K562 (cell line): ENCODE results near the gene TMEM120B. TPM values are rescaled to one million over a fixed set of nuclear protein-coding genes. Genes with fewer than 3 reads are reported as not detected.

Experiments
- ATF1 ChIP-seq, 2 experiments: fragments of 450-650 bp in 1 of 2; IDR thresholded peaks; 2 replicates each; pipeline ENCODE4 v1.6.1; 2016; ENCODE audit warnings: missing compliant biosample characterization in 1 of 2, missing genetic modification characterization in 1 of 2
- ELF4 ChIP-seq: fragments of 450-650 bp; formaldehyde crosslinking; IDR thresholded peaks from 2 replicates; pipeline ENCODE4 v1.4.0; 2022; ENCODE audit warnings: missing genetic modification characterization
- FIP1L1 ChIP-seq: fragments of 200-400 bp; formaldehyde crosslinking; IDR thresholded peaks from 2 replicates; pipeline ENCODE4 v1.6.1; 2018; ENCODE audit warnings: mild to moderate bottlenecking, low read depth, low read length; ENCODE audit not compliant: poor library complexity, severe bottlenecking
- KDM5B ChIP-seq: fragments of 200-600 bp; sonication (generic); IDR thresholded peaks from 2 replicates; pipeline ENCODE4 v1.6.1; 2012; ENCODE audit warnings: low read depth, mild to moderate bottlenecking, moderate library complexity, low read length, control low read depth, inconsistent platforms; ENCODE audit not compliant: insufficient replicate concordance
- MYC ChIP-seq, 2 experiments: fragments of 250-450 bp in 1 of 2; sonication (Bioruptor Pico) in 1 of 2; IDR thresholded peaks; 2 replicates each; pipeline versions ENCODE4 v1.5.1 to v1.6.1; 2012 to 2021; ENCODE audit warnings: low read depth in 2 of 2, borderline replicate concordance in 1 of 2, improper control_type of control experiment in 1 of 2, low read length in 1 of 2, mild to moderate bottlenecking in 1 of 2, moderate library complexity in 1 of 2
- NFATC3 ChIP-seq: fragments of 450-650 bp; IDR thresholded peaks from 2 replicates; pipeline ENCODE4 v1.6.1; 2017; ENCODE audit warnings: mild to moderate bottlenecking
- PHB ChIP-seq: fragments of 250-450 bp; sonication (Bioruptor Pico); IDR thresholded peaks from 2 replicates; pipeline ENCODE4 v1.5.0; 2021
- RB1 ChIP-seq: fragments of 450-650 bp; IDR thresholded peaks from 2 replicates; pipeline ENCODE4 v1.6.1; 2017; ENCODE audit warnings: low read depth, mild to moderate bottlenecking
- ZNF3 ChIP-seq: fragments of 250-450 bp; sonication (Bioruptor Pico); IDR thresholded peaks from 2 replicates; pipeline ENCODE4 v1.5.0; 2021; ENCODE audit warnings: mild to moderate bottlenecking, moderate library complexity
- polyA plus RNA-seq, 8 experiments: library from polyadenylated mRNA; depleted of rRNA in 4 of 8; stranded (reverse) in 5 of 8; unstranded in 3 of 8; fragments of >200 nt; fragmentation: Nextera tagmentation in 2 of 8; fragmentation: Illumina TruSeq in 1 of 8; extraction: Ambion mirVana in 2 of 8; extraction: Trizol in 1 of 8; gene quantifications; 2 replicates each; pipeline versions ENCODE4 v1.2.1 to v1.2.3, GENCODE V29; 2011 to 2014; ENCODE audit warnings: inconsistent platforms in 1 of 8, missing spikeins in 1 of 8
- total RNA-seq, 7 experiments: library from RNA; depleted of rRNA in 6 of 7; stranded (reverse); fragments of >200 nt in 6 of 7; fragmentation: Illumina TruSeq in 2 of 7; extraction: Trizol in 2 of 7; gene quantifications; 2 replicates each; pipeline versions ENCODE4 v1.2.1 to v1.2.3, GENCODE V29; 2011 to 2021; ENCODE audit warnings: low replicate concordance in 1 of 7
- TF ChIP-seq, protein P1 (sequence below): fragments of 150-350 bp; conservative IDR thresholded peaks from 2 replicates; pipeline ENCODE4 v1.6.1; 2014; ENCODE audit warnings: low read length
- TF ChIP-seq, protein P2 (sequence below): fragments of 250-450 bp; sonication (Bioruptor Pico); IDR thresholded peaks from 2 replicates; pipeline ENCODE4 v1.4.0; 2020
- TF ChIP-seq, protein P3 (sequence below): sonication (generic); formaldehyde crosslinking; IDR thresholded peaks from 2 replicates; pipeline ENCODE4 v1.8.1; 2023; ENCODE audit warnings: mild to moderate bottlenecking, missing genetic modification reagents
- TF ChIP-seq, protein P4 (sequence below): IDR thresholded peaks from 2 replicates; pipeline ENCODE4 v1.6.1; 2014; ENCODE audit warnings: antibody characterized with exemption

TMEM120B gene
- total and polyA plus RNA-seq, 9 of the 15 experiments (the other 6 are each of a cell fraction or from before 2014, with no cell fraction given): 1.7 to 18.6 (median 7.4) TPM

DNA sequence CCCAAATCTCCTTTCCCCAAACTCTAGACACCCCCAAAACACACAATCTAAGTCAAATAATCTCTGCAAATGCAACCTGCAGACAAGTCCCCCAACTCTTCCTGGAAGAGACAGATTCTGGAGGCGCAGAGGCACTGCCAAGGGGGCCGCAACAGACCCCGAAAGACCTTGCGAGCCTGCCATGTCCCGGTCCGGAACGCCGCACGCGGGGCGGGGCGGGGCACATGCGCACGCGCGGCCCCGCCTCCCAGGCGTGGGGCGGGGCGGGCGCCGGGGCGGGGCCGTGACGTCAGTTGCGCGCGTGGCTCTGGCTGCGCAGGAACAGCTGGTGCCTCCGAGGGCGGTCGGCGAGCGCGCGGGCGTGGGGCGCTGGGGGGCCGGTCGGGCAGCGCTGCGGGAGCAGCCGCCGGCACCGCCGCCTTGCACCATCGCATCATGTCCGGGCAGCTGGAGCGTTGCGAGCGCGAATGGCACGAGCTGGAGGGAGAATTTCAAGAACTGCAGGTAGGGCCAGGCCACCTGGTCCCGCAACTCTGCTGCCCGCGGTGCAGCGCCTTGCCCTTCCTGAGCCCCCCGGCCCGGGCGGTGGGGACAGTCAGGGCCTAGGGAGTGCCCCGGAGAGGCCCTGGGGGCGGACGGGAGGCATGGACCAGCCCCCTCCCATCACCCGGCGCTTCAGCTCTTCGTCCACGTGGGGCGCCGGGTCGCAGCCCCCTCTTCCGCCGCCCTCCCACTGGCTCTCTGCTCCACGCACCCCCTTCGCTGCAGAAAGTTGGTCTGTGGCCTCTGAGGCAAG is at the start of gene TMEM120B (continued):
- no peak; the same call in none of the 2 replicates for TF ChIP-seq MYC (IDR thresholded peaks at IDR 0.05; ENCODE audit: low read depth, low read length)
- no peak; the same call in 1 of the 2 replicates for TF ChIP-seq MYC (CRISPR knock-in tag; IDR thresholded peaks at IDR 0.05; ENCODE audit: borderline replicate concordance, low read depth)
- peak; percentile 70; the same call in 1 of the 2 replicates for TF ChIP-seq RB1
- TF ChIP-seq, protein P1, sequence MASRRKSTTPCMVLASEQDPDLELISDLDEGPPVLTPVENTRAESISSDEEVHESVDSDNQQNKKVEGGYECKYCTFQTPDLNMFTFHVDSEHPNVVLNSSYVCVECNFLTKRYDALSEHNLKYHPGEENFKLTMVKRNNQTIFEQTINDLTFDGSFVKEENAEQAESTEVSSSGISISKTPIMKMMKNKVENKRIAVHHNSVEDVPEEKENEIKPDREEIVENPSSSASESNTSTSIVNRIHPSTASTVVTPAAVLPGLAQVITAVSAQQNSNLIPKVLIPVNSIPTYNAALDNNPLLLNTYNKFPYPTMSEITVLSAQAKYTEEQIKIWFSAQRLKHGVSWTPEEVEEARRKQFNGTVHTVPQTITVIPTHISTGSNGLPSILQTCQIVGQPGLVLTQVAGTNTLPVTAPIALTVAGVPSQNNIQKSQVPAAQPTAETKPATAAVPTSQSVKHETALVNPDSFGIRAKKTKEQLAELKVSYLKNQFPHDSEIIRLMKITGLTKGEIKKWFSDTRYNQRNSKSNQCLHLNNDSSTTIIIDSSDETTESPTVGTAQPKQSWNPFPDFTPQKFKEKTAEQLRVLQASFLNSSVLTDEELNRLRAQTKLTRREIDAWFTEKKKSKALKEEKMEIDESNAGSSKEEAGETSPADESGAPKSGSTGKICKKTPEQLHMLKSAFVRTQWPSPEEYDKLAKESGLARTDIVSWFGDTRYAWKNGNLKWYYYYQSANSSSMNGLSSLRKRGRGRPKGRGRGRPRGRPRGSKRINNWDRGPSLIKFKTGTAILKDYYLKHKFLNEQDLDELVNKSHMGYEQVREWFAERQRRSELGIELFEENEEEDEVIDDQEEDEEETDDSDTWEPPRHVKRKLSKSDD: 0 out of 2 replicates have a peak, but pooled peaks have one; percentile 52
- TF ChIP-seq KDM5B: peak; percentile 85
- TF ChIP-seq, protein P2, sequence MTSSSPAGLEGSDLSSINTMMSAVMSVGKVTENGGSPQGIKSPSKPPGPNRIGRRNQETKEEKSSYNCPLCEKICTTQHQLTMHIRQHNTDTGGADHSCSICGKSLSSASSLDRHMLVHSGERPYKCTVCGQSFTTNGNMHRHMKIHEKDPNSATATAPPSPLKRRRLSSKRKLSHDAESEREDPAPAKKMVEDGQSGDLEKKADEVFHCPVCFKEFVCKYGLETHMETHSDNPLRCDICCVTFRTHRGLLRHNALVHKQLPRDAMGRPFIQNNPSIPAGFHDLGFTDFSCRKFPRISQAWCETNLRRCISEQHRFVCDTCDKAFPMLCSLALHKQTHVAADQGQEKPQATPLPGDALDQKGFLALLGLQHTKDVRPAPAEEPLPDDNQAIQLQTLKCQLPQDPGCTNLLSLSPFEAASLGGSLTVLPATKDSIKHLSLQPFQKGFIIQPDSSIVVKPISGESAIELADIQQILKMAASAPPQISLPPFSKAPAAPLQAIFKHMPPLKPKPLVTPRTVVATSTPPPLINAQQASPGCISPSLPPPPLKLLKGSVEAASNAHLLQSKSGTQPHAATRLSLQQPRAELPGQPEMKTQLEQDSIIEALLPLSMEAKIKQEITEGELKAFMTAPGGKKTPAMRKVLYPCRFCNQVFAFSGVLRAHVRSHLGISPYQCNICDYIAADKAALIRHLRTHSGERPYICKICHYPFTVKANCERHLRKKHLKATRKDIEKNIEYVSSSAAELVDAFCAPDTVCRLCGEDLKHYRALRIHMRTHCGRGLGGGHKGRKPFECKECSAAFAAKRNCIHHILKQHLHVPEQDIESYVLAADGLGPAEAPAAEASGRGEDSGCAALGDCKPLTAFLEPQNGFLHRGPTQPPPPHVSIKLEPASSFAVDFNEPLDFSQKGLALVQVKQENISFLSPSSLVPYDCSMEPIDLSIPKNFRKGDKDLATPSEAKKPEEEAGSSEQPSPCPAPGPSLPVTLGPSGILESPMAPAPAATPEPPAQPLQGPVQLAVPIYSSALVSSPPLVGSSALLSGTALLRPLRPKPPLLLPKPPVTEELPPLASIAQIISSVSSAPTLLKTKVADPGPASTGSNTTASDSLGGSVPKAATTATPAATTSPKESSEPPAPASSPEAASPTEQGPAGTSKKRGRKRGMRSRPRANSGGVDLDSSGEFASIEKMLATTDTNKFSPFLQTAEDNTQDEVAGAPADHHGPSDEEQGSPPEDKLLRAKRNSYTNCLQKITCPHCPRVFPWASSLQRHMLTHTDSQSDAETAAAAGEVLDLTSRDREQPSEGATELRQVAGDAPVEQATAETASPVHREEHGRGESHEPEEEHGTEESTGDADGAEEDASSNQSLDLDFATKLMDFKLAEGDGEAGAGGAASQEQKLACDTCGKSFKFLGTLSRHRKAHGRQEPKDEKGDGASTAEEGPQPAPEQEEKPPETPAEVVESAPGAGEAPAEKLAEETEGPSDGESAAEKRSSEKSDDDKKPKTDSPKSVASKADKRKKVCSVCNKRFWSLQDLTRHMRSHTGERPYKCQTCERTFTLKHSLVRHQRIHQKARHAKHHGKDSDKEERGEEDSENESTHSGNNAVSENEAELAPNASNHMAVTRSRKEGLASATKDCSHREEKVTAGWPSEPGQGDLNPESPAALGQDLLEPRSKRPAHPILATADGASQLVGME: 0 out of 2 replicates have a peak, but pooled peaks have one; percentile 34
- no peak for TF ChIP-seq ATF1 (CRISPR knock-in tag; IDR thresholded peaks at IDR 0.05)
- peak; percentile 78 for TF ChIP-seq ATF1 (tag; IDR thresholded peaks at IDR 0.05)
- TF ChIP-seq PHB (CRISPR knock-in tag): 0 out of 2 replicates have a peak, but pooled peaks have one; percentile 35
- TF ChIP-seq, protein P3, sequence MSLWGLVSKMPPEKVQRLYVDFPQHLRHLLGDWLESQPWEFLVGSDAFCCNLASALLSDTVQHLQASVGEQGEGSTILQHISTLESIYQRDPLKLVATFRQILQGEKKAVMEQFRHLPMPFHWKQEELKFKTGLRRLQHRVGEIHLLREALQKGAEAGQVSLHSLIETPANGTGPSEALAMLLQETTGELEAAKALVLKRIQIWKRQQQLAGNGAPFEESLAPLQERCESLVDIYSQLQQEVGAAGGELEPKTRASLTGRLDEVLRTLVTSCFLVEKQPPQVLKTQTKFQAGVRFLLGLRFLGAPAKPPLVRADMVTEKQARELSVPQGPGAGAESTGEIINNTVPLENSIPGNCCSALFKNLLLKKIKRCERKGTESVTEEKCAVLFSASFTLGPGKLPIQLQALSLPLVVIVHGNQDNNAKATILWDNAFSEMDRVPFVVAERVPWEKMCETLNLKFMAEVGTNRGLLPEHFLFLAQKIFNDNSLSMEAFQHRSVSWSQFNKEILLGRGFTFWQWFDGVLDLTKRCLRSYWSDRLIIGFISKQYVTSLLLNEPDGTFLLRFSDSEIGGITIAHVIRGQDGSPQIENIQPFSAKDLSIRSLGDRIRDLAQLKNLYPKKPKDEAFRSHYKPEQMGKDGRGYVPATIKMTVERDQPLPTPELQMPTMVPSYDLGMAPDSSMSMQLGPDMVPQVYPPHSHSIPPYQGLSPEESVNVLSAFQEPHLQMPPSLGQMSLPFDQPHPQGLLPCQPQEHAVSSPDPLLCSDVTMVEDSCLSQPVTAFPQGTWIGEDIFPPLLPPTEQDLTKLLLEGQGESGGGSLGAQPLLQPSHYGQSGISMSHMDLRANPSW (CRISPR knock-in tag): no peak
- TF ChIP-seq ZNF3 (CRISPR knock-in tag): no peak
- TF ChIP-seq, protein P4, sequence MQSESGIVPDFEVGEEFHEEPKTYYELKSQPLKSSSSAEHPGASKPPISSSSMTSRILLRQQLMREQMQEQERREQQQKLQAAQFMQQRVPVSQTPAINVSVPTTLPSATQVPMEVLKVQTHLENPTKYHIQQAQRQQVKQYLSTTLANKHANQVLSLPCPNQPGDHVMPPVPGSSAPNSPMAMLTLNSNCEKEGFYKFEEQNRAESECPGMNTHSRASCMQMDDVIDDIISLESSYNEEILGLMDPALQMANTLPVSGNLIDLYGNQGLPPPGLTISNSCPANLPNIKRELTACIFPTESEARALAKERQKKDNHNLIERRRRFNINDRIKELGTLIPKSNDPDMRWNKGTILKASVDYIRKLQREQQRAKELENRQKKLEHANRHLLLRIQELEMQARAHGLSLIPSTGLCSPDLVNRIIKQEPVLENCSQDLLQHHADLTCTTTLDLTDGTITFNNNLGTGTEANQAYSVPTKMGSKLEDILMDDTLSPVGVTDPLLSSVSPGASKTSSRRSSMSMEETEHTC: 0 out of 2 replicates have a peak, but pooled peaks have one; percentile 8
- no peak for TF ChIP-seq NFATC3
- no peak for TF ChIP-seq ELF4
- TF ChIP-seq FIP1L1: peak; percentile 42
